PFSK-1 (cell line): ENCODE measurements around the gene CYP8B1.

ENCODE experiments used
- POLR2AphosphoS5 ChIP-seq: IDR thresholded peaks from 2 replicates; pipeline ENCODE4 v1.6.1; 2012; ENCODE audit warnings: low read depth, mild to moderate bottlenecking, control low read depth, low read length, moderate library complexity
- SIN3A ChIP-seq: IDR thresholded peaks from 2 replicates; pipeline ENCODE4 v1.6.1; 2012; ENCODE audit warnings: mild to moderate bottlenecking, low read length, moderate library complexity, borderline replicate concordance; ENCODE audit not compliant: insufficient read depth

DNA sequence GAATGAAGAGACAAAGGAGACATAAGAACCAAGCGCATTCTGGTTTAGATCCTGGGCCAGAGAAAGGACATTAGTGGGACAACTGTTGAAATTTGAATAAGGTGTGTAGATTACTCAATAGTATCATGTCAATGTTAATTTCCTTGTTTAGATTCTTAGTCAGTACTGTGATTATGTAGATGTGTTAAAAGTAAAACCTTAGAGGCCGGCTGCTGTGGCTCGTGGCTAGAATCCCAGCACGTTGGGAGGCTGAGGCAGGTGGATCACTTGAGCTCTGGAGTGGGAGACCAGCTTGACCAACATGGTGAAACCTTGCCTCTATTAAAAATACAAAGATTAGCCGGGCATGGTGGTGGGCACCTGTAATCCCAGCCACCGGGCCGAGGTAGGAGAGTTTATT is 26.7 kb downstream of the CYP8B1 start:
- TF ChIP-seq SIN3A = no peak
- no peak for TF ChIP-seq POLR2AphosphoS5
